Panc1 (cell line): Measurements from ENCODE around the gene HOXA4. TPM values are rescaled to one million over a fixed set of nuclear protein-coding genes. Genes with fewer than 3 reads are reported as not detected.

Experiments
- ATAC-seq: fragments of 200-7000 bp; cut with Tn5 transposase; 2 replicates; pipeline ENCODE4 v1.9.1; 2020; ENCODE audit warnings: mild to moderate bottlenecking, moderate library complexity
- BruUV-seq: library from RNA; stranded (reverse); fragments of 400-500 nt; replicated peaks from 2 replicates; lab custom pipeline; 2021; lab: Mats Ljungman, UMichigan
- CTCF ChIA-PET: fragments of 300-600 bp; sonication (Branson Sonifier 250); formaldehyde crosslinking; loops from one replicate; lab custom pipeline; 2022; ENCODE audit warnings: antibody characterized with exemption; lab: Charles Lee
- POLR2A ChIA-PET: fragments of 300-600 bp; sonication (Branson Sonifier 250); formaldehyde crosslinking; loops from one replicate; lab custom pipeline; 2022; ENCODE audit warnings: antibody characterized with exemption; lab: Charles Lee
- DNase-seq: peaks from one replicate; pipeline ENCODE4 v3.0.0-alpha.2; 2010; ENCODE audit warnings: low read depth, low spot score
- H3K27ac ChIP-seq: 2 replicates; pipeline ENCODE4 v1.5.1; 2011; ENCODE audit warnings: mild to moderate bottlenecking, low read length, inconsistent platforms
- H3K27me3 ChIP-seq: fragments of 200-500 bp; sonication (Bioruptor generic); 2 replicates; pipeline ENCODE4 v1.6.0; 2014; ENCODE audit warnings: low read length, inconsistent platforms; ENCODE audit not compliant: control insufficient read depth, insufficient read depth
- H3K36me3 ChIP-seq: fragments of 200-500 bp; sonication (Bioruptor generic); 2 replicates; pipeline ENCODE4 v1.5.1; 2014; ENCODE audit warnings: inconsistent platforms, mild to moderate bottlenecking, low read length, moderate library complexity; ENCODE audit not compliant: control insufficient read depth, insufficient read depth
- H3K4me1 ChIP-seq: 2 replicates; pipeline ENCODE4 v1.5.1; 2011; ENCODE audit warnings: inconsistent platforms, mild to moderate bottlenecking, low read length, moderate library complexity; ENCODE audit not compliant: control insufficient read depth, insufficient read depth
- H3K4me3 ChIP-seq, 2 experiments: 2 replicates each; pipeline ENCODE4 v1.5.1; 2011 to 2012; ENCODE audit warnings: low read depth in 2 of 2, low read length in 2 of 2, mild to moderate bottlenecking in 2 of 2, inconsistent platforms in 1 of 2, moderate library complexity in 1 of 2
- H3K9me3 ChIP-seq: fragments of 200-500 bp; sonication (Bioruptor generic); 2 replicates; pipeline ENCODE4 v1.5.1; 2014; ENCODE audit warnings: low read depth, mild to moderate bottlenecking, inconsistent platforms, low read length, moderate library complexity; ENCODE audit not compliant: control insufficient read depth, insufficient read depth
- CTCF ChIP-seq: fragments of 450-650 bp; IDR thresholded peaks from 2 replicates; pipeline ENCODE4 v1.5.1; 2017; ENCODE audit warnings: mild to moderate bottlenecking
- POLR2AphosphoS5 ChIP-seq: IDR thresholded peaks from 2 replicates; pipeline ENCODE4 v1.6.1; 2012; ENCODE audit warnings: mild to moderate bottlenecking, low read depth, low read length, moderate library complexity
- REST ChIP-seq, 2 experiments: IDR thresholded peaks; 2 replicates each; pipeline ENCODE4 v1.6.1; 2011 to 2012; ENCODE audit warnings: low read depth in 2 of 2, control low read depth in 1 of 2, low read length in 1 of 2, mild to moderate bottlenecking in 1 of 2, moderate library complexity in 1 of 2; ENCODE audit not compliant: insufficient read depth in 1 of 2
- SIN3A ChIP-seq: IDR thresholded peaks from 2 replicates; pipeline ENCODE4 v1.6.1; 2012; ENCODE audit warnings: low read depth, mild to moderate bottlenecking, low read length, moderate library complexity, borderline replicate concordance; ENCODE audit not compliant: insufficient read depth
- TCF7L2 ChIP-seq: IDR thresholded peaks from 2 replicates; pipeline ENCODE4 v1.6.1; 2011; ENCODE audit warnings: mild to moderate bottlenecking, low read depth, low read length, inconsistent platforms
- in situ Hi-C: cut with HindIII; loops from 2 replicates; pipeline ENCODE4 v1.10.0; 2016; ENCODE audit warnings: low sequenced_read_pairs, low pct_unique_long_range_greater_than_20kb
- intact Hi-C: fragments of 100-400 bp; cut with micrococcal nuclease; formaldehyde crosslinking; loops from one replicate; pipeline ENCODE4 v1.10.0; 2022; ENCODE audit not compliant: unreplicated experiment
- total RNA-seq: library from RNA; stranded (reverse); gene quantifications from one replicate; pipeline ENCODE4 v1.2.1, GENCODE V29; 2021; ENCODE audit not compliant: unreplicated experiment

Gene HOXA4
- total RNA-seq, 1 experiment from 2014 or later, result 0.39 TPM

- Histone ChIP-seq H3K27me3 (no peaks in the 10 kb centered on the region), H3K4me1 (peaks cover 55% of the 10 kb centered on the region), H3K36me3 (peaks cover 9% of the 10 kb centered on the region; the same call in 1 of the 2 replicates), H3K4me3 (peak overlapping the region; percentile 85 to 93), H3K27ac (peak overlapping the region; percentile 99), H3K9me3 (no peaks in the 10 kb centered on the region)
- ATAC-seq (peak; percentile 23), DNase-seq (no peak)
- in situ Hi-C loops (no loop called here), intact Hi-C loops (loop anchor here (10.0 kb wide), 1 partner anchor 64 kb away; no protein-coding TSS in a partner anchor)
- ChIA-PET POLR2A (interaction anchor here (0.5 to 4.0 kb wide), 12 partner anchors 12 to 1160 kb away, joined by 3 to 21 read pairs (median 4); no protein-coding TSS in a partner anchor), CTCF (interaction anchor here (0.6 to 1.4 kb wide), 5 partner anchors 11 to 238 kb away, joined by 3 to 7 read pairs (median 5); no protein-coding TSS in a partner anchor)
- BruUV-seq, result TSS peak; percentile 48
- peak; percentile 82 for TF ChIP-seq TCF7L2
- TF ChIP-seq CTCF, result no peak
Observed at GRCh38 chr7:27098578-27099451, 31.7 kb downstream of the HOXA4 start.

GRCh38 chr7:27097686-27098577 lies 32.6 kb downstream of the HOXA4 start:
- in situ Hi-C loops, result no loop called here
- no peaks in the 10 kb centered on the region for H3K9me3 ChIP-seq
- H3K4me3 ChIP-seq, result peak overlapping the region; percentile 85 to 93
- peak overlapping the region; percentile 99 for H3K27ac ChIP-seq
- CTCF ChIA-PET, result interaction anchor here (0.6 to 1.4 kb wide), 3 partner anchors 11 to 237 kb away, joined by 3 to 5 read pairs (median 5); no protein-coding TSS in a partner anchor
- no peak for DNase-seq
- H3K36me3 ChIP-seq, result peaks cover 9% of the 10 kb centered on the region; the same call in 1 of the 2 replicates
- peak; percentile 49 for ATAC-seq
- no peaks in the 10 kb centered on the region for H3K27me3 ChIP-seq
- intact Hi-C loops, result loop anchor here (2.0 to 10.0 kb wide), 2 partner anchors 63 to 233 kb away; partner anchors contain the start of gene SKAP2
- peaks cover 55% of the 10 kb centered on the region for H3K4me1 ChIP-seq
- TF ChIP-seq POLR2AphosphoS5, result peak; percentile 36; the same call in 1 of the 2 replicates
- no peak for TF ChIP-seq REST (IDR thresholded peaks at IDR 0.05; ENCODE audit: insufficient read depth in 1 of 2, low read depth in 2 of 2, low read length in 1 of 2)
- TF ChIP-seq CTCF, result no peak; the same call in 1 of the 2 replicates
- 0 out of 2 replicates have a peak, but pooled peaks have one; percentile 42 for TF ChIP-seq SIN3A
- peak; percentile 18; the same call in 1 of the 2 replicates for TF ChIP-seq TCF7L2
- POLR2A ChIA-PET, result interaction anchor here (0.6 to 4.0 kb wide), 8 partner anchors 17 to 641 kb away, joined by 3 to 21 read pairs (median 4); no protein-coding TSS in a partner anchor
- BruUV-seq, result TSS peak; percentile 76
